Measurements from ENCODE around the gene FAM98B.

- no peak for TF ChIP-seq CTCF (IDR thresholded peaks at IDR 0.05)
- TF ChIP-seq POLR2A (IDR thresholded peaks at IDR 0.05) = no peak
These were observed 62.7 kb downstream of the FAM98B start for GRCh38 chr15:38516626-38517025.
